IPS DF 6.9 (cell line): Measurements from ENCODE around the gene PKIG.

ENCODE experiments used
- DNase-seq: peaks from one replicate; pipeline ENCODE4 v3.0.0-alpha.2; 2013; ENCODE audit warnings: low read depth, low spot score
- H3K27ac ChIP-seq: one replicate; pipeline ENCODE4 v1.5.1; 2013; ENCODE audit warnings: low read length, control low read depth
- H3K27me3 ChIP-seq: 2 replicates; pipeline ENCODE4 v1.6.1; 2013; ENCODE audit warnings: mild to moderate bottlenecking, low read length; ENCODE audit not compliant: control insufficient read depth, insufficient read depth
- H3K36me3 ChIP-seq: 2 replicates; pipeline ENCODE4 v1.6.1; 2013; ENCODE audit warnings: low read length; ENCODE audit not compliant: control insufficient read depth, insufficient read depth
- H3K4me1 ChIP-seq: 2 replicates; pipeline ENCODE4 v1.6.1; 2013; ENCODE audit warnings: low read length; ENCODE audit not compliant: control insufficient read depth, insufficient read depth
- H3K4me3 ChIP-seq: 2 replicates; pipeline ENCODE4 v1.5.1; 2013; ENCODE audit warnings: mild to moderate bottlenecking, low read length
- H3K9me3 ChIP-seq: 2 replicates; pipeline ENCODE4 v1.6.1; 2013; ENCODE audit warnings: low read length, inconsistent platforms; ENCODE audit not compliant: control insufficient read depth, insufficient read depth
- WGBS: extraction: QIAGEN DNeasy Blood & Tissue Kit; methylation state at CpG from one replicate; pipeline ENCODE4 v1.1.7; 2013; ENCODE audit warnings: mixed read lengths, missing lambda C conversion rate; ENCODE audit not compliant: insufficient read length, insufficient coverage; 5-methylcytosine and 5-hydroxymethylcytosine counted together

The PKIG gene

GRCh38 chr20:44656448-44656847 lies 74.1 kb downstream of the PKIG start:
- no peaks in the 10 kb centered on the region for H3K4me1 ChIP-seq
- H3K4me3 ChIP-seq: no peak overlapping the region
- H3K9me3 ChIP-seq: no peaks in the 10 kb centered on the region
- no peak for DNase-seq
- no CpG with 5 or more reads among the region's 3 CpGs for WGBS
- H3K36me3 ChIP-seq: no peaks in the 10 kb centered on the region
- no peak overlapping the region for H3K27ac ChIP-seq
- no peaks in the 10 kb centered on the region; the same call in 1 of the 2 replicates for H3K27me3 ChIP-seq

GRCh38 chr20:44657875-44658274 lies 75.5 kb downstream of the PKIG start:
- no CpG with 5 or more reads among the region's 2 CpGs for WGBS
- Histone ChIP-seq H3K36me3 (no peaks in the 10 kb centered on the region), H3K9me3 (no peaks in the 10 kb centered on the region), H3K4me1 (no peaks in the 10 kb centered on the region), H3K27me3 (no peaks in the 10 kb centered on the region), H3K4me3 (no peak overlapping the region), H3K27ac (no peak overlapping the region)
- DNase-seq: no peak

GRCh38 chr20:44658810-44659209 lies 76.4 kb downstream of the PKIG start:
- no peak for DNase-seq
- no peak overlapping the region for H3K27ac ChIP-seq
- no peak overlapping the region for H3K4me3 ChIP-seq
- no peaks in the 10 kb centered on the region for H3K9me3 ChIP-seq
- H3K27me3 ChIP-seq: no peaks in the 10 kb centered on the region
- H3K4me1 ChIP-seq: no peaks in the 10 kb centered on the region
- no peaks in the 10 kb centered on the region for H3K36me3 ChIP-seq

DNA sequence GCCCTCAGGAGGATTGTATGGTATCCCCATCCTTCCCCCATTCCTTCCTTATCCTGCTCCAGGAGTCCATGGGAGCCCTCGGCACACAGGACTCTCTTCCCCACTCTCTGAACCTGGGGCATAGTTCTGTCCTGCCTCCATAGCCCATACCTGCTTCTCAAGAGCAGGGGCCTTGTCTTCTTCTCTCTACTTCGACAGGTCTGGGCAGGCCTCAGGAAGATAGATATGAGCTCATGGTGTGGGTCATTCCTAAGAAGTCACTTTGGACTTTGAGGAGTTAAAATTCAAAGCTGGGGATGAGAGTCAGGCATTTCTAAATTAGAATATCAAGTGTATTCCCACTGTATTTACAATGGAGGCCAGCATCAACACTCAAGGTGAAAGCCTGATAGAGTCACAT lies 77.6 kb downstream of the PKIG start:
- Histone ChIP-seq H3K27me3 (no peaks in the 10 kb centered on the region), H3K27ac (no peak overlapping the region), H3K9me3 (no peaks in the 10 kb centered on the region), H3K4me1 (no peaks in the 10 kb centered on the region), H3K4me3 (no peak overlapping the region), H3K36me3 (no peaks in the 10 kb centered on the region)
- no CpG with 5 or more reads among the region's 2 CpGs for WGBS
- no peak for DNase-seq

GRCh38 chr20:44660581-44660980 lies 78.2 kb downstream of the PKIG start:
- Histone ChIP-seq H3K27ac (no peak overlapping the region), H3K4me1 (no peaks in the 10 kb centered on the region), H3K36me3 (no peaks in the 10 kb centered on the region), H3K4me3 (no peak overlapping the region), H3K9me3 (no peaks in the 10 kb centered on the region), H3K27me3 (no peaks in the 10 kb centered on the region)
- no CpG with 5 or more reads among the region's 5 CpGs for WGBS
- DNase-seq: no peak

- WGBS: no CpG with 5 or more reads among the region's 3 CpGs
- H3K27ac ChIP-seq: no peak overlapping the region
- no peak for DNase-seq
- no peaks in the 10 kb centered on the region for H3K36me3 ChIP-seq
- no peaks in the 10 kb centered on the region for H3K27me3 ChIP-seq
- no peaks in the 10 kb centered on the region for H3K4me1 ChIP-seq
- H3K9me3 ChIP-seq: no peaks in the 10 kb centered on the region
- H3K4me3 ChIP-seq: no peak overlapping the region
Measured at GRCh38 chr20:44662261-44662660, 79.9 kb downstream of the PKIG start.

DNA sequence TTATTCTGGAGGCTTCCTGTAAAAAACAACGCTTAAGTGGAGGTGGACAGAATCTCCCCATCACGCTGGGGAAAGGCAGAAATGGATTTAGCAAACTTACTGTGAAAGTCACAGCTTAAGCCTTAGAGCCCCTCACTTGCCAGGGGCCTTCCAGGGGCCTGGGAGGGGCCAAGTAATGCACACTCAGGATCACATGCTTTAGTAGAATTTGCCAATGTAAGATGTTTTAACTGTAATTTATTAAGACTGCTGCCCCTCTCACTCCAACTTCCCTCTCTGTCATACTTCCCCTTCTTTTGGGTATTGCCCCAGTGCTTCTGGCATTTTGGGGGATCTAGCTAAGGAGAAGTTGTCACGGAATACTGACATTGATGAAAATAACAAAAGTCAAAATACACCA lies 81.8 kb downstream of the PKIG start:
- Histone ChIP-seq H3K36me3 (no peaks in the 10 kb centered on the region), H3K9me3 (no peaks in the 10 kb centered on the region), H3K4me3 (no peak overlapping the region), H3K4me1 (no peaks in the 10 kb centered on the region), H3K27me3 (no peaks in the 10 kb centered on the region), H3K27ac (no peak overlapping the region)
- WGBS: no CpG with 5 or more reads among the region's 3 CpGs
- no peak for DNase-seq

- no peaks in the 10 kb centered on the region for H3K9me3 ChIP-seq
- DNase-seq: no peak
- no peak overlapping the region for H3K4me3 ChIP-seq
- WGBS: no CpG with 5 or more reads among the region's 3 CpGs
- no peaks in the 10 kb centered on the region for H3K4me1 ChIP-seq
- no peak overlapping the region for H3K27ac ChIP-seq
- H3K36me3 ChIP-seq: no peaks in the 10 kb centered on the region
- H3K27me3 ChIP-seq: no peaks in the 10 kb centered on the region
Measured at GRCh38 chr20:44666066-44666465, 83.7 kb downstream of the PKIG start.
